Left lung (tissue), 10 donors: ENCODE results near the gene ABCC5. TPM values are rescaled to one million over a fixed set of nuclear protein-coding genes. Genes with fewer than 3 reads are reported as not detected.
A peak's percentile ranks its signal among the peaks of the same experiment; 100 is the strongest.

Source experiments
- ATAC-seq: fragments of 200-7000 bp; cut with Tn5 transposase; one replicate; pipeline ENCODE4 v1.9.1; 2020; ENCODE audit warnings: moderate library complexity
- DNase-seq, 4 donors: peaks; one replicate each; pipeline ENCODE4 v3.0.0-alpha.2; 2013 to 2020
- H3K27ac ChIP-seq, 2 donors: fragments of 200-600 bp; sonication (generic) in 1 of 2; one replicate each; pipeline versions ENCODE4 v1.5.0 to v1.8.0; 2020 to 2021
- H3K27me3 ChIP-seq, 2 donors: fragments of 200-600 bp; sonication (generic) in 1 of 2; one replicate each; pipeline versions ENCODE4 v1.5.0 to v1.8.0; 2020 to 2021
- H3K36me3 ChIP-seq, 2 donors: fragments of 200-600 bp; sonication (generic) in 1 of 2; one replicate each; pipeline versions ENCODE4 v1.5.0 to v1.8.0; 2020 to 2021
- H3K4me1 ChIP-seq, 2 donors: fragments of 200-600 bp; one replicate each; pipeline ENCODE4 v1.8.0; 2021
- H3K4me3 ChIP-seq, 2 donors: fragments of 200-600 bp; sonication (generic) in 1 of 2; one replicate each; pipeline versions ENCODE4 v1.5.0 to v1.8.0; 2020 to 2021; ENCODE audit warnings: mild to moderate bottlenecking in 1 of 2
- H3K9me3 ChIP-seq, 2 donors: fragments of 200-600 bp; sonication (generic) in 1 of 2; one replicate each; pipeline versions ENCODE4 v1.5.0 to v1.8.0; 2020 to 2021
- intact Hi-C, 2 donors: fragments of 100-400 bp; cut with DNase I; formaldehyde crosslinking; loops; one replicate each; pipeline versions ENCODE4 v1.11.2 to v1.14.2; 2022
- polyA plus RNA-seq, 6 donors: library from polyadenylated mRNA; unstranded; fragments of 120-200 nt; gene quantifications; one replicate each; pipeline ENCODE4 v1.2.1, GENCODE V29; 2013; ENCODE audit not compliant: insufficient read length in 6 of 6
- total RNA-seq, 2 donors: library from RNA; stranded (reverse); fragmentation: NEBNext Ultra II Directional; extraction: Animal tissue kit (Norgen Biotek cat#: 25700); gene quantifications; one replicate each; pipeline ENCODE4 v1.2.1, GENCODE V29; 2021
- TF ChIP-seq, protein P1 (sequence below), 2 donors: fragments of 200-600 bp; sonication (generic) in 1 of 2; IDR thresholded peaks; one replicate each; pipeline versions ENCODE4 v1.5.0 to v1.8.0; 2021; ENCODE audit warnings: antibody characterized with exemption in 2 of 2
- donor health status: DM: no; HTN: yes; CAD: no.
- donor health status: DM: no; HTN: no; CAD: no.

Gene ABCC5
- total and polyA plus RNA-seq, 8 donors, result 37.7 to 96.4 (median 78.1) TPM

- ATAC-seq (no peak), DNase-seq (no peak)
- TF ChIP-seq, protein P1, sequence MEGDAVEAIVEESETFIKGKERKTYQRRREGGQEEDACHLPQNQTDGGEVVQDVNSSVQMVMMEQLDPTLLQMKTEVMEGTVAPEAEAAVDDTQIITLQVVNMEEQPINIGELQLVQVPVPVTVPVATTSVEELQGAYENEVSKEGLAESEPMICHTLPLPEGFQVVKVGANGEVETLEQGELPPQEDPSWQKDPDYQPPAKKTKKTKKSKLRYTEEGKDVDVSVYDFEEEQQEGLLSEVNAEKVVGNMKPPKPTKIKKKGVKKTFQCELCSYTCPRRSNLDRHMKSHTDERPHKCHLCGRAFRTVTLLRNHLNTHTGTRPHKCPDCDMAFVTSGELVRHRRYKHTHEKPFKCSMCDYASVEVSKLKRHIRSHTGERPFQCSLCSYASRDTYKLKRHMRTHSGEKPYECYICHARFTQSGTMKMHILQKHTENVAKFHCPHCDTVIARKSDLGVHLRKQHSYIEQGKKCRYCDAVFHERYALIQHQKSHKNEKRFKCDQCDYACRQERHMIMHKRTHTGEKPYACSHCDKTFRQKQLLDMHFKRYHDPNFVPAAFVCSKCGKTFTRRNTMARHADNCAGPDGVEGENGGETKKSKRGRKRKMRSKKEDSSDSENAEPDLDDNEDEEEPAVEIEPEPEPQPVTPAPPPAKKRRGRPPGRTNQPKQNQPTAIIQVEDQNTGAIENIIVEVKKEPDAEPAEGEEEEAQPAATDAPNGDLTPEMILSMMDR (IDR thresholded peaks at IDR 0.05), result no peak
- intact Hi-C loops, result loop anchor here in 1 of 2 donors (5.0 kb wide), 1 partner anchor 119 kb away; no protein-coding TSS in a partner anchor
- H3K4me1 ChIP-seq, result peaks cover 9 to 24% of the 10 kb centered on the region in 2 donors
- H3K27me3 ChIP-seq, result no peaks in the 10 kb centered on the region
- H3K27ac ChIP-seq, result no peak overlapping the region
- H3K9me3 ChIP-seq, result no peaks in the 10 kb centered on the region
- peaks cover 0 to 24% of the 10 kb centered on the region in 2 donors for H3K36me3 ChIP-seq
- H3K4me3 ChIP-seq, result peak overlapping the region in 1 of 2 donors; percentile 76
These were observed 1.5 kb downstream of the ABCC5 start for GRCh38 chr3:184016169-184016570.

DNA sequence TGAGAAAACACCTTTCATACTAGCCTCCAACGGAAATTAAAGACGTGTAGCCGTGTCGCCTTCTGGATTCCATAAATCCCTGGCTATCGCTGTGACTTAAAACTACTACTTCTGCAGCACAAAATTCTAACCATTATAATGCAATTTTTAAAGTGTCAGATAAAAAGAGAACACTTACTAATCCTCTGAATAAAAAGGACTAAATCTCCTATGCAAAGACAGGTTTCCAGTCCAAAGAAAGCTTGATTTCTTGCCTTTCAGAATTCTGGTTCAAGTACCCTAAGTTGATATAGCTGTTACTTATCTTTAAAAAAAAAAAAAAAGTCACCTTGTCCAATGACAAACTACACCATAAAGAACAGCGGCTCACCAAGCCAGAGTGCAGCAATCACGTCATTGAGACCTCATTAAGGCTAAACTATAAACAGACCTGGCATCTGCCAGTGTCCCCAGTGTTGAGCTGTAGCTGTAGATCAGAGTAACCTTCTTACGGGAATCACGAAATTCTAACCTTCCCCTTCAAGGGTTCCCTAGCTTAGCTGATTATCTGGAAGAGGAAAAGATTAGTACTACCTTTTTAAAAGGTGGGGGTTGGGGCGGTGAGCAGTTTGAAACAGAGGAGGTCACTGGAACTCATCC, 2.2 kb downstream of the ABCC5 start:
- Histone ChIP-seq H3K36me3 (peaks cover 0 to 29% of the 10 kb centered on the region in 2 donors), H3K4me1 (peaks cover 9 to 21% of the 10 kb centered on the region in 2 donors), H3K27me3 (no peaks in the 10 kb centered on the region), H3K4me3 (no peak overlapping the region), H3K27ac (no peak overlapping the region), H3K9me3 (no peaks in the 10 kb centered on the region)
- TF ChIP-seq, protein P1 (IDR thresholded peaks at IDR 0.05), result no peak
- intact Hi-C loops, result loop anchor here in 1 of 2 donors (5.0 kb wide), 1 partner anchor 118 kb away; no protein-coding TSS in a partner anchor
- ATAC-seq, result no peak
- no peak for DNase-seq

DNA sequence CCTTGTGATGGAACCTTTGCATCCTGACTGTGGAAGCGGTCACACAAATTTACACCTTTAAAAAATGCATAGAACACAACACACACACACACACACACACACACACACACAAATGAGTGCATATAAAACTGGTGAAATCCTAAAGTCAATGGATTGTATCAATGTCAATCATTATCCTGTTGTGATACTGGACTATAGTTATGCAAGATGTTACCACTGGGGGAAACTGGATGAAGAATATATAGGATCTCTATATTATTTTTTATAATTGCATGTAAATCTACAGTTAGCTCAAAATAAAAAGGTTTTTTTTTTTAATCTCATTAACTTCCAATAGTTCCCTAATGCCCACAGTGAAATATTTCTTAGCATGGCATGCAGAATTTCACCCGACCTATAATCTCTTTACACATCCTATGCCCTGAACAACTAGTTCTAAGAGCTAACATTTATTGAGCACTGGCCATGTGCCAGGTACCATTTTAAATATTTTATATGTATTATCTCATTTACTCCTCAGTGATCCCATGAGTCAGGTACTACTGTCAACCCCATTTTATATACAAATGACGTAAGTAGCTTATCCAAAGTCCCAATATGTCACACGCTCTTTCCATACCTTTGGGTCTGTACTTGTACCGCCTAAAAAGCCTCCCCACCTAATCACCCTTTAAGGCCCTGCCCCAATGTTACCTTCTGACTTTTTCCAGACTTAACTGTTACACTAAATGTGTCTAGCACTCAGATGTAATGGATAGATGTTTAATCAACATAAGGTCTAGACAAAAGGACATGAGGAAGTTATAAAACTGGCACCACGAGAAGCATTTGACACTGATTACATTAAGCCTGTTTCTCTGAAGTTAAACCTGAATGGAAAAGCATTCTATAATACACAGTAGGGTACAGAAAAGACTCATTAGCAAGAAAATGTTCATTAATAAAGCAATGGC, 5.5 kb downstream of the ABCC5 start:
- TF ChIP-seq, protein P1 (IDR thresholded peaks at IDR 0.05), result no peak
- ATAC-seq (no peak), DNase-seq (no peak)
- no peak overlapping the region for H3K27ac ChIP-seq
- no peaks in the 10 kb centered on the region for H3K27me3 ChIP-seq
- H3K36me3 ChIP-seq, result peaks cover 0 to 43% of the 10 kb centered on the region in 2 donors
- no peak overlapping the region for H3K4me3 ChIP-seq
- no peaks in the 10 kb centered on the region for H3K9me3 ChIP-seq
- H3K4me1 ChIP-seq, result peaks cover 13 to 36% of the 10 kb centered on the region in 2 donors
- intact Hi-C loops, result no loop called here

GRCh38 chr3:184011230-184011876, 6.3 kb downstream of the ABCC5 start:
- Histone ChIP-seq H3K27ac (no peak overlapping the region), H3K4me3 (no peak overlapping the region), H3K4me1 (peaks cover 6 to 37% of the 10 kb centered on the region in 2 donors), H3K36me3 (peaks cover 0 to 43% of the 10 kb centered on the region in 2 donors), H3K9me3 (no peaks in the 10 kb centered on the region), H3K27me3 (no peaks in the 10 kb centered on the region)
- peak in 2 of 4 donors; percentile 14 to 48 for DNase-seq
- intact Hi-C loops, result no loop called here
- ATAC-seq, result no peak
- TF ChIP-seq, protein P1 (IDR thresholded peaks at IDR 0.05), result no peak
